NCI-H2196 (cell line): ENCODE data around the gene TAAR6.
"Not testable (repeated sequence)": the region's sequence is repeated elsewhere in the genome, so short reads cannot be mapped to it uniquely, and the experiment has no call there.

Experiments used
- DNase-seq: peaks from one replicate; lab custom pipeline; 2025; ENCODE audit not compliant: unreplicated experiment; lab: John Stamatoyannopoulos, UW

TAAR6 gene

GRCh38 chr6:132589454-132589853, 19.3 kb downstream of the TAAR6 start, which contains the start of gene TAAR5:
TSS of gene TAAR5 (minus strand) at chr6:132589741. CDS start at chr6:132589686, 55 bp downstream.
- DNase-seq: no peak

GRCh38 chr6:132590362-132590761, 20.2 kb downstream of the TAAR6 start:
- no peak for DNase-seq

GRCh38 chr6:132592855-132593254, 22.7 kb downstream of the TAAR6 start:
- DNase-seq: no peak

GRCh38 chr6:132596201-132596600, 26.1 kb downstream of the TAAR6 start:
- no peak for DNase-seq

GRCh38 chr6:132598473-132598872, 28.4 kb downstream of the TAAR6 start:
- DNase-seq: no peak

GRCh38 chr6:132600900-132601299, 30.8 kb downstream of the TAAR6 start:
- not testable (repeated sequence) for DNase-seq

- no peak for DNase-seq
These were observed 34.6 kb downstream of the TAAR6 start for GRCh38 chr6:132604635-132605152.

- no peak for DNase-seq
These were observed 37.6 kb downstream of the TAAR6 start for GRCh38 chr6:132607544-132608233.

- DNase-seq: no peak
These were observed 41.5 kb downstream of the TAAR6 start for GRCh38 chr6:132611616-132612015.

GRCh38 chr6:132612449-132613108, 42.5 kb downstream of the TAAR6 start:
- no peak for DNase-seq

GRCh38 chr6:132614554-132614953, 44.4 kb downstream of the TAAR6 start:
- no peak for DNase-seq

- DNase-seq: no peak
These were observed 46.6 kb downstream of the TAAR6 start for GRCh38 chr6:132616677-132617076.
